ENCODE data around the gene CNP.

DNA sequence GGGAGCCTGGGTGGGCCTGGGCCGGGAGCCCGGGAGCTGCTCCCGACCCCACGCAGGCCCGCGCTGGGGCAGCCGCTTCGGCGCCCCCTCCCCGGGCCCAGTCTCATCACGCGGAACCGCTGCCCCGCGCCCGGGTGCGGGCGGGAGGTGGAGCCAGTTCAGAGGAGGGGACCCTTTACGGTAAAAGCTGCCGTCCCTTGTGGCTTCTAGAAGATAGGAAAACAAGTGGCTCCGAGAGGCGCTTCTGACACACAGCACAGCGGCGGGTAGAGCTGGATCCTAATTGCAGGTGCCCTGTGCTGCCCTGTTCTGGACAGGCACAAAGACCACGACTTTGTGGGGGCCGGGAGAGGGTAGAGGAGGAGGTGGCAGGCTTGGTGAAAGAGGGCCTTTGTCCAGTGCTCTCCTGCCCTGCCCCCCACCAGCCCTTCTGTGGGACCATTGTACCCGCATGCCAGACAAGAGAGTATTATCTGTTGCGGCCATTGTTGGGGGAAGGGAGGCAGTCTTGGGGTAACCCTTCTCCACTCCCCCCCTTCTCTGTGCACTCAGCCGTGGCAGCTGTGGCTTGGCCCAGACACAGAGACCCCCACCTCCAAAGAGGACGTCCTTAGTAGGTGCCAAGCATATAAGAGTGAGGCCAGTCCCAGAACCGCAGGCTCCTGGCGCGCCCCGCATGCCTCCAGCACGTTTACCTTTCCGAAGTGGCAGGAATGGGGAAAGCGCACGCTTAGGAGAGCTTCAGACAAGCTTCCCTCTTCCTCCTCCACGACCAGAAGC, 736 bp downstream of the CNP start:
- TF ChIP-seq POLR2A (IDR thresholded peaks at IDR 0.05): no peak
- TF ChIP-seq, protein P1, sequence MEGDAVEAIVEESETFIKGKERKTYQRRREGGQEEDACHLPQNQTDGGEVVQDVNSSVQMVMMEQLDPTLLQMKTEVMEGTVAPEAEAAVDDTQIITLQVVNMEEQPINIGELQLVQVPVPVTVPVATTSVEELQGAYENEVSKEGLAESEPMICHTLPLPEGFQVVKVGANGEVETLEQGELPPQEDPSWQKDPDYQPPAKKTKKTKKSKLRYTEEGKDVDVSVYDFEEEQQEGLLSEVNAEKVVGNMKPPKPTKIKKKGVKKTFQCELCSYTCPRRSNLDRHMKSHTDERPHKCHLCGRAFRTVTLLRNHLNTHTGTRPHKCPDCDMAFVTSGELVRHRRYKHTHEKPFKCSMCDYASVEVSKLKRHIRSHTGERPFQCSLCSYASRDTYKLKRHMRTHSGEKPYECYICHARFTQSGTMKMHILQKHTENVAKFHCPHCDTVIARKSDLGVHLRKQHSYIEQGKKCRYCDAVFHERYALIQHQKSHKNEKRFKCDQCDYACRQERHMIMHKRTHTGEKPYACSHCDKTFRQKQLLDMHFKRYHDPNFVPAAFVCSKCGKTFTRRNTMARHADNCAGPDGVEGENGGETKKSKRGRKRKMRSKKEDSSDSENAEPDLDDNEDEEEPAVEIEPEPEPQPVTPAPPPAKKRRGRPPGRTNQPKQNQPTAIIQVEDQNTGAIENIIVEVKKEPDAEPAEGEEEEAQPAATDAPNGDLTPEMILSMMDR (IDR thresholded peaks at IDR 0.05): no peak
